ENCODE results near the gene OLA1.
A peak's percentile ranks its signal among the peaks of the same experiment; 100 is the strongest.

The OLA1 gene

DNA sequence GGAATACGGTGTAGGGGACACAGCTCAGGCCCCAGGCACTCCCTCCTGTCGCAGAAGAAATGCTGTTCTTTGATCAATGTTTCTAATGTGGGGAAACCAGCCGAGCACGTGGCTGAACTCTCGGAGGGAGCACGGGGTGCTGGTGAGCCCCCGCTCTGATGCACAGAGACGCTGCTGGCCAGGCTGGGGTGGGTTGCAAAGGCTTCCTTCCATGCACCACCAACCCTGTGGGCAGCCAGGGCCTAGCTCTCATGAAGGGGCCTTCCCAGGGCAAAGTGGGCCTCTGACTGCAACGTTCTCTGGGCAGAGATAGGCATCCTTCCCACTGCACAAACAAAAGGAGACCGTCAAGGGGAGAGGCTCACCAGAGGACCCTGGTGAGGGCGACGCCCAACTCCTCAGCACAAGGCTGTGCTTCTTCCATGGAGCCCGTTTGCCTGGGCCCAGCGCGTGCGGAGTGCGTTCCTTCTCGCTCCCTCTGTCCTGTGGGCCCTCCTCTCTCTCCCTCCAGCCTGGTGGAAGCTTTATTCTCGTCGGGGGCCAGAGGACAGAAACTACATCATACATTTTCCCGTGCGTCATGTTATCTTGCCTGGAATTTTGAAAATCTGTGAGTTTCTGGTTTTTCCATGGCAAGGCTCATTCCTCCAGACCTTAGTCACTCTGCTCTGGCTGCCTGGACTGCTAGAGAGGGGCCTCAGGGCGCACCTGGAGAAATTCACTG lies 222.0 kb downstream of the OLA1 start:
- H3K9ac ChIP-seq (ENCODE audit: low read depth, low read length): no peak overlapping the region
- no peaks in the 10 kb centered on the region; the same call in 1 of the 2 replicates for H3K9me3 ChIP-seq (ENCODE audit: control insufficient read depth, insufficient read depth, low read length)
- no peaks in the 10 kb centered on the region for H3K36me3 ChIP-seq (ENCODE audit: insufficient read depth, low read length)
- peaks cover 26% of the 10 kb centered on the region for H3K4me1 ChIP-seq (ENCODE audit: insufficient read depth, low read length)

DNA sequence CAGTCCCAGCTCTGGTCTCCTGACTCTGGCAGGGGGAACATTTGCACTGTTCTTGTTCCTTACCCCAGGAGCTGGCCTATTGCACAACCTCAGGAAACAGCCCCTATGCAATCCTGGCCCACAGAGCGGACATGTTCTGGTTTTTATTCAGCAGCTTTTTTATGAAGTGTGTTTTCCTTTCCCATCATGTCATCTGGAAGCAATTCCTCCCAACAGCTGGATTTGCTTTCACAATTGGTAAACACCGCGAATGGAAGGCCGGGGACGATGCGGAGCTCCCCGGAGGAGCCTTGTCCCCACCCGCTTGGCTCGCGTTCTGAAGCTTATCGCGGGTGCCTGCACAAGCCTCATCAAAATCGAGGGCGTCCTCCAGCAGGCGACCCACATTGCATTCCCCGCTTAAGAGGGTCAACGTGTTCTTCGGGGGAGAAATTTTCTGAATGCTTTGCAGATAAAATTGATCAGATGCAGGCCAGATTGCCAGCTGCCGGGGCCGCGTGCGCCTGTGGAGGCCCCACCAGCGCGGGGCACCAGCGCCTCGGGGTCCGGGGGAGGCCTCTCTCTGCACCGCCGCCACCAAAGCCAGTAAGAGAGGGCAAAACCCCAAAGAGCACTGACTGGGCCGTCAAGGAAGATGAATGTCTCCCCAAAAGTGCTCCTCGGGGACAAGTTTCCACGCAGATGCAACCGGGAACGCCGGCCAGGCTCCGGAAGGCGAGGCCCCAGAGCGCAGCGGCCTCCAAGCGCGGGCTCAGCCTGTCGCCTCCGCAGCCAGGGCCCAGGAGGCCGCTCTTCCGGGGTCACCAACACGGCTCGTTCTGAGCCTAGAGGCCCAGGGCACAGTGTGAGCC lies 222.8 kb downstream of the OLA1 start:
- H3K36me3 ChIP-seq (ENCODE audit: insufficient read depth, low read length): no peaks in the 10 kb centered on the region
- H3K4me1 ChIP-seq (ENCODE audit: insufficient read depth, low read length): peaks cover 26% of the 10 kb centered on the region
- H3K9ac ChIP-seq (ENCODE audit: low read depth, low read length): no peak overlapping the region
- no peaks in the 10 kb centered on the region; the same call in 1 of the 2 replicates for H3K9me3 ChIP-seq (ENCODE audit: control insufficient read depth, insufficient read depth, low read length)

DNA sequence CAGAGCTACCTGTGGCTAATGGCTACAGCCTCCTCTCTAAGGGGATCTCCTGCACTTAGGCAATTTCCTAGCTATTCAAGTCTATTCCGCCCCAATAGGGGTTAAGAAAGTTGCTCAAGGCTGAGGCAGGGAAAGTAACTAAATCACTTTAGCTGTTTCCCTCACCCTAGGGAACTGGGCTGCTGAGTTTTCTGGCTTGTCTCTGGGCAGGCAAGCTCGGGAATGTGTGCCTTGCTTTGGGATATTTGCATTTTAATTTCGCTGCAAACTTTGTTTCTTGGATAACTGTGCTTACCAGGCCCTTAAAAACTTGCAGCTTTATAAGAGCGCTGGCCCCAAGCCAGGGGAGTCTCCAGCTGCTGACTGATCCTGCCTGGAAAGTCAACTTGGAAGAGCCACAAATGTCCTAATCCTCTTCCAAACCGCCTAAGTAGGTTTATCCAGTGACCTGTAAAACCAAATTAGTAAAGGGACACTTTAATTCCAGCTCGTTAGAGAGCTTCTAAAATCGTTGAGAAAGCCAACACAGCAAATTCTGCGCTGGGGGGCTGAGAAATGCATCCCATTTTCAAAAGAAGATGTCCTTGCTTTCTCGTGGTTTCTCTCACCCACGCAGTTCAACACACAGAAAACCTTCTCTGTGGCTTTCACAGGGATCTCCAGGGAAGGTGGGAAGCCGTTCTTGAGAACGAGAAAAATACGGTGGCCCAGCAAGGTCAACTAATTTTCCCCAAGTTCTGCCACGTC lies 223.6 kb downstream of the OLA1 start:
- peaks cover 26% of the 10 kb centered on the region for H3K4me1 ChIP-seq (ENCODE audit: insufficient read depth, low read length)
- 0 out of 2 replicates have a peak overlapping the region, but pooled peaks have one; percentile 3 for H3K9ac ChIP-seq (ENCODE audit: low read depth, low read length)
- no peaks in the 10 kb centered on the region for H3K36me3 ChIP-seq (ENCODE audit: insufficient read depth, low read length)
- H3K9me3 ChIP-seq (ENCODE audit: control insufficient read depth, insufficient read depth, low read length): no peaks in the 10 kb centered on the region; the same call in 1 of the 2 replicates

DNA sequence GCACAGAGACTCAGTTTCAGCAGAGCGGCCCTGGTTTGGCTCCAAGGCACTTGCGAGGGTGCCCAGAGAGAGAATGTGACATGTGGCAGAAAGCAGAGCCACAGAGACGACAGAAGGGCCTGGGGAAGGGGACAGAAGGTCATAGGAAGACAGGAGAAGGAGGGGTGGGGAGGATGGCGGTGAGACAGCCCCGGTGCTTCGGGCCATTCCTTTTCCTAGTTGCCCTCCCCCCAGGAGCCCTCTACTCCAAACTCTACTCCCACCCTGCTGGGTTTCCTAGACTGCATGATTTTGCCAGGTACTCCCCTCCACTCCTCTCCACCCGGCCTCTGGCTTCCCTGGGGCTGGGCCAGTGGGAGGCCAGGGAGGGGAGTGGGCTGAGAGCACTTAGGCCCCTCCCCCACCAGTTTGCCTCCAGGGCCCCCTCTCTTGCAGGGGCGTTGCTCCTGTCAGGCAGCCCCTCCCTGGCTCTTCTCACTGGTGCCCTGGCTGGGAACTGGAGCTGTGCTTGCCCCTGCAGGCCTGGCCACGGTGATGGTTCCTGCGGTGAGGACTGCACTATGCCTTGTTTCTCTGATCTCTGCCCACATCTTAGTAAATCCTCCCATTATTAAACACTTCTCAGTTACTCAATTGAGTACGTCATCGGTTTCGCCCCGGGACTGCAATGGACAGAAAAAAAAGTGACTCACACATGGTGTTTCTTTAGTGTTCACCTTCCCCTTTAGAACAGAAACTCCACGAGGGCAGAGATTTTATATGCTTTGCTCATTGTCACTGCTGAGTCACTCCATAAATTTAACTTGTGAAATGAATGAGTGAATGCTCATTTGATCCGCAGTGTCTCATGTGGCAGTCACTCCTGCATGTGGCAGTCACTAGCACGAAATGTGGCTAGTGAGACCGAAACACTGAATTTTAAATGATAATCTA lies 224.5 kb downstream of the OLA1 start:
- H3K4me1 ChIP-seq (ENCODE audit: insufficient read depth, low read length): peaks cover 26% of the 10 kb centered on the region
- H3K9me3 ChIP-seq (ENCODE audit: control insufficient read depth, insufficient read depth, low read length): no peaks in the 10 kb centered on the region; the same call in 1 of the 2 replicates
- peak overlapping the region; percentile 28; the same call in 1 of the 2 replicates for H3K9ac ChIP-seq (ENCODE audit: low read depth, low read length)
- no peaks in the 10 kb centered on the region for H3K36me3 ChIP-seq (ENCODE audit: insufficient read depth, low read length)
